ENCODE data around the gene WDFY4. TPM values are rescaled to one million over a fixed set of nuclear protein-coding genes. Genes with fewer than 3 reads are reported as not detected.

WDFY4 gene
- total and polyA plus RNA-seq, 11 donors: 0.46 to 19.8 (median 1.0) TPM

- H3K4me3 ChIP-seq: no peak overlapping the region
- intact Hi-C loops (cut with DNase I): no loop called here
- no peaks in the 10 kb centered on the region for H3K4me1 ChIP-seq
- peaks cover 0 to 14% (median 0%) of the 10 kb centered on the region in 9 donors for H3K36me3 ChIP-seq
- H3K27me3 ChIP-seq: no peaks in the 10 kb centered on the region
- TF ChIP-seq, protein P1, sequence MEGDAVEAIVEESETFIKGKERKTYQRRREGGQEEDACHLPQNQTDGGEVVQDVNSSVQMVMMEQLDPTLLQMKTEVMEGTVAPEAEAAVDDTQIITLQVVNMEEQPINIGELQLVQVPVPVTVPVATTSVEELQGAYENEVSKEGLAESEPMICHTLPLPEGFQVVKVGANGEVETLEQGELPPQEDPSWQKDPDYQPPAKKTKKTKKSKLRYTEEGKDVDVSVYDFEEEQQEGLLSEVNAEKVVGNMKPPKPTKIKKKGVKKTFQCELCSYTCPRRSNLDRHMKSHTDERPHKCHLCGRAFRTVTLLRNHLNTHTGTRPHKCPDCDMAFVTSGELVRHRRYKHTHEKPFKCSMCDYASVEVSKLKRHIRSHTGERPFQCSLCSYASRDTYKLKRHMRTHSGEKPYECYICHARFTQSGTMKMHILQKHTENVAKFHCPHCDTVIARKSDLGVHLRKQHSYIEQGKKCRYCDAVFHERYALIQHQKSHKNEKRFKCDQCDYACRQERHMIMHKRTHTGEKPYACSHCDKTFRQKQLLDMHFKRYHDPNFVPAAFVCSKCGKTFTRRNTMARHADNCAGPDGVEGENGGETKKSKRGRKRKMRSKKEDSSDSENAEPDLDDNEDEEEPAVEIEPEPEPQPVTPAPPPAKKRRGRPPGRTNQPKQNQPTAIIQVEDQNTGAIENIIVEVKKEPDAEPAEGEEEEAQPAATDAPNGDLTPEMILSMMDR (IDR thresholded peaks at IDR 0.05): no peak
- no peak for TF ChIP-seq POLR2A (IDR thresholded peaks at IDR 0.05)
- ATAC-seq (no peak), DNase-seq (no peak)
- WGBS, 4 donors: 74 to 92% (median 86%) methylated on average over 9 to 10 of the region's 10 CpGs
- no peak overlapping the region for H3K27ac ChIP-seq
- no peaks in the 10 kb centered on the region for H3K9me3 ChIP-seq
Measured at GRCh38 chr10:48820699-48821098, 136.0 kb downstream of the WDFY4 start.

GRCh38 chr10:48821111-48821510 lies 136.4 kb downstream of the WDFY4 start:
- Histone ChIP-seq H3K27ac (no peak overlapping the region), H3K4me1 (no peaks in the 10 kb centered on the region), H3K4me3 (no peak overlapping the region), H3K36me3 (peaks cover 0 to 14% (median 0%) of the 10 kb centered on the region in 9 donors), H3K27me3 (no peaks in the 10 kb centered on the region), H3K9me3 (no peaks in the 10 kb centered on the region)
- DNase-seq (no peak), ATAC-seq (no peak)
- 79 to 84% (median 81%) methylated on average over 4 of the region's 4 CpGs for WGBS, 4 donors
- intact Hi-C loops (cut with DNase I): no loop called here
- no peak for TF ChIP-seq POLR2A (IDR thresholded peaks at IDR 0.05)
- TF ChIP-seq, protein P1 (IDR thresholded peaks at IDR 0.05): no peak

GRCh38 chr10:48821692-48822091 lies 137.0 kb downstream of the WDFY4 start:
- H3K36me3 ChIP-seq: peaks cover 0 to 14% (median 0%) of the 10 kb centered on the region in 9 donors
- H3K27ac ChIP-seq: no peak overlapping the region
- DNase-seq: no peak
- WGBS, 4 donors: 74 to 86% (median 82%) methylated on average over 3 of the region's 3 CpGs
- no peak for ATAC-seq
- no peaks in the 10 kb centered on the region for H3K9me3 ChIP-seq
- no peak overlapping the region for H3K4me3 ChIP-seq
- H3K27me3 ChIP-seq: no peaks in the 10 kb centered on the region
- intact Hi-C loops (cut with DNase I): no loop called here
- TF ChIP-seq POLR2A (IDR thresholded peaks at IDR 0.05): no peak
- TF ChIP-seq, protein P1 (IDR thresholded peaks at IDR 0.05): no peak
- H3K4me1 ChIP-seq: no peaks in the 10 kb centered on the region

- ATAC-seq (peak in 1 of 4 donors; percentile 13), DNase-seq (no peak)
- intact Hi-C loops (cut with DNase I): loop anchor here in 1 of 10 donors (10.0 kb wide), 1 partner anchor 159 kb away; no protein-coding TSS in a partner anchor
- peaks cover 0 to 7% (median under 1%) of the 10 kb centered on the region in 12 donors for H3K4me1 ChIP-seq
- H3K27ac ChIP-seq: peak overlapping the region in 2 of 12 donors; percentile 47 to 56
- H3K36me3 ChIP-seq: peaks cover 0 to 23% (median 0%) of the 10 kb centered on the region in 9 donors
- TF ChIP-seq, protein P1 (IDR thresholded peaks at IDR 0.05): no peak
- TF ChIP-seq POLR2A (IDR thresholded peaks at IDR 0.05): no peak
- H3K9me3 ChIP-seq: peaks cover 0 to 8% (median 0%) of the 10 kb centered on the region in 12 donors
- 72 to 81% (median 77%) methylated on average over 2 of the region's 2 CpGs for WGBS, 4 donors
- no peaks in the 10 kb centered on the region for H3K27me3 ChIP-seq
- no peak overlapping the region for H3K4me3 ChIP-seq
Measured at GRCh38 chr10:48833674-48834073, 149.0 kb downstream of the WDFY4 start.
